Measurements from ENCODE around the gene C1orf21.

Gene C1orf21

DNA sequence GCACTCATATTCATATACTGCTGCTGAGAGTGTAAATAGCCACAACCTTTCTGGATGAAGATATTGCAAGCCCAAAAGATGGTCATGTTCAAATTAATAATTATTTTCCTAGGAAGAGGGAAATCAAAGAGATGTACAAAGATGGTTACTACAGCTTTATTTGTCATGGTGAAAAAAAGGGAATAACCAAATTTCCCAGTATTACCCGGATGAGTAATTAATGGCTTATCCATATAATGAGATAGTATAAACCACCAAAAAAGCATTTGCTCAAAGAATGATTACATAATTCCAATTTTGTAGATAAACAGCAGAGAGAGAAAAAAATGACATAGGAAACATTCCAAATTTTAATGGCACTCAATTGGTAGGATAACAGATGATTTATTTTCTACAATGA lies 165.6 kb downstream of the C1orf21 start:
- TF ChIP-seq, protein P1, sequence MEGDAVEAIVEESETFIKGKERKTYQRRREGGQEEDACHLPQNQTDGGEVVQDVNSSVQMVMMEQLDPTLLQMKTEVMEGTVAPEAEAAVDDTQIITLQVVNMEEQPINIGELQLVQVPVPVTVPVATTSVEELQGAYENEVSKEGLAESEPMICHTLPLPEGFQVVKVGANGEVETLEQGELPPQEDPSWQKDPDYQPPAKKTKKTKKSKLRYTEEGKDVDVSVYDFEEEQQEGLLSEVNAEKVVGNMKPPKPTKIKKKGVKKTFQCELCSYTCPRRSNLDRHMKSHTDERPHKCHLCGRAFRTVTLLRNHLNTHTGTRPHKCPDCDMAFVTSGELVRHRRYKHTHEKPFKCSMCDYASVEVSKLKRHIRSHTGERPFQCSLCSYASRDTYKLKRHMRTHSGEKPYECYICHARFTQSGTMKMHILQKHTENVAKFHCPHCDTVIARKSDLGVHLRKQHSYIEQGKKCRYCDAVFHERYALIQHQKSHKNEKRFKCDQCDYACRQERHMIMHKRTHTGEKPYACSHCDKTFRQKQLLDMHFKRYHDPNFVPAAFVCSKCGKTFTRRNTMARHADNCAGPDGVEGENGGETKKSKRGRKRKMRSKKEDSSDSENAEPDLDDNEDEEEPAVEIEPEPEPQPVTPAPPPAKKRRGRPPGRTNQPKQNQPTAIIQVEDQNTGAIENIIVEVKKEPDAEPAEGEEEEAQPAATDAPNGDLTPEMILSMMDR (IDR thresholded peaks at IDR 0.05; ENCODE audit: low read depth, low read length) = no peak
- no peak for DNase-seq (ENCODE audit: low read depth, low spot score)
- H3K4me3 ChIP-seq (ENCODE audit: low read depth, low read length) = no peak overlapping the region
- in situ Hi-C loops (cut with HindIII; ENCODE audit: low sequenced_read_pairs) = no loop called here

DNA sequence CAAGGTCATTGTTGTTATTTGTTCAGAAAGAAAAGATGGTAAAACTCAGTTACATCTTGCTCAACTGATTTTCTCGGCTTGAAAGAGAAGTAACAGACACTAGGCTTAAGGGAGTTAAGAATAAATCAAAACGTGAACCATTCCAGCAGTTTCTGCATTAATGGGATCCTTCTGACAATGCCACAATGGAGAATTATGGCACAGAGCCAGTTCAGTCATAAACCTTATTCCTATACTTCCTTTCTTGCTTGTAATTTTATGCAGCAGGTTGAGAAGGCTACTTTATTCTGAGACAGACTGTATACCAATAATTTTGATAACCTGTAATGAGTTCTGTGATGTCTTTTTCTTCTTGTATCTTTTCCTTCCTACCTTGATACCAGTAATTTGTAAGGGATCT lies 167.0 kb downstream of the C1orf21 start:
- in situ Hi-C loops (cut with HindIII; ENCODE audit: low sequenced_read_pairs) = no loop called here
- TF ChIP-seq, protein P1 (IDR thresholded peaks at IDR 0.05; ENCODE audit: low read depth, low read length) = no peak
- H3K4me3 ChIP-seq (ENCODE audit: low read depth, low read length) = no peak overlapping the region
- DNase-seq (ENCODE audit: low read depth, low spot score) = no peak

DNA sequence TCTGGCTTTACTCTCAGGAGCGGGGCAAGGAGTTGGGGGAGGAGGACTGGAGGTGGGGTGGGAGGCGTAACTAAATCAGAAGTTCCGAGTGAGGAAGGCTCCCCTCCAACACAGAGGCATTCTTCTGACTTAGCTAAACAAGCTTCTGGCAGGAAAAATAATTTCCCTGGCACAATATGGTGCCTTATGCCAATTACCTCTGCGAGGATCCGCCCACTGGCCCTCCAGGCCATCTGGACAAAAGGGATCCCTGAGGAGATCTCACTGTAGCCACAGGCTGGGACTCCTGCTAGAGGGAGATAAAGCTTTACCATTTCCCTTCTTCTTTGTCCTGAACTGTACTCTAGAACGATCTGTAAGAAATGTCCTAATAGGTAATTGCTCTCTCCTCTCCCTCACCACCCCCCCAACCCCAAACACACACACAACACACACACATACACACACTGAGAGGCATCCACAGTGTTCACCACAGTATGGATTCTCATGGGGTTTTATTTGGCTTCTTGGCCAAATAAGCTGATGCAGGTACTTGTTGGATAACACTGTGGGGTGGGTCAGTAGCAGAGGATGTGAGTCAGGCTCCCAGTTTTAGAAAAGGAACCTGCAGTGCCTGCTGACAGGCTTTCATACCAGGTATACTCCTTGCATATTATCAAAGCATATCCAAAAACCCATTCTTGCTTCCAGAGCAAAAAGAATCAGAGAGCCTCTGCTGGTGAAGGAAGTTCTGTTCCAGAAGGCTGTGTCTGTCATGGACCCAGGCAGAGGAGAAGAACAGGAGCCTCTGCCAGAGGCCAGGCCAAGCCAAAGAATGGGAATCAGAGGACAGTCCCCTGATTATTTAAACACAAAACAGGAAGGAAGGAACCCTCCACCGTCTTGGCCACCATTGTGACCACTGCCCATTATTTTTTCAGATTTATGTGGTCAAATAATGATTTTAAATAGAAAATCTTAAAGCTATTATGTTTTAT lies 169.1 kb downstream of the C1orf21 start:
- no peak overlapping the region for H3K4me3 ChIP-seq (ENCODE audit: low read depth, low read length)
- in situ Hi-C loops (cut with HindIII; ENCODE audit: low sequenced_read_pairs) = no loop called here
- TF ChIP-seq, protein P1 (IDR thresholded peaks at IDR 0.05; ENCODE audit: low read depth, low read length) = no peak
- DNase-seq (ENCODE audit: low read depth, low spot score) = no peak

DNA sequence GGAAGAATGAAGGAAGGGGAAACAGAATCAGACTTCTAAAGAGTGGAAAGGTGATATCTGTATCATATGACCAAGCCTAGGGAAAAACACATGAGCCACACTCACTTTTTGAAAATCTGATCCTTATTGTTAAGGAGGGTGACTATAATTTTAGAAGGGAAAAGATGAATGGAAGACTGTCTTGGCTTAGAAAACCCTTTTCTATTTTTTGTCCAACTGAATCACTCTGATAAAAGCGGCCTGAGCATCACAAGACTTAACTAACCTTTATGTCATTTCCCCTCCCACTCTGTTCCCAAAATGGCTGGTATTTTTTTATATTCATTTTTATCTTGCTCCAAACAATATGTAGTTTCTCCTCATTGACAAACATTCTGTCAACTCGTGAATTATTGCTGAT lies 169.8 kb downstream of the C1orf21 start:
- TF ChIP-seq, protein P1 (IDR thresholded peaks at IDR 0.05; ENCODE audit: low read depth, low read length) = no peak
- no peak for DNase-seq (ENCODE audit: low read depth, low spot score)
- in situ Hi-C loops (cut with HindIII; ENCODE audit: low sequenced_read_pairs) = no loop called here
- H3K4me3 ChIP-seq (ENCODE audit: low read depth, low read length) = no peak overlapping the region

DNA sequence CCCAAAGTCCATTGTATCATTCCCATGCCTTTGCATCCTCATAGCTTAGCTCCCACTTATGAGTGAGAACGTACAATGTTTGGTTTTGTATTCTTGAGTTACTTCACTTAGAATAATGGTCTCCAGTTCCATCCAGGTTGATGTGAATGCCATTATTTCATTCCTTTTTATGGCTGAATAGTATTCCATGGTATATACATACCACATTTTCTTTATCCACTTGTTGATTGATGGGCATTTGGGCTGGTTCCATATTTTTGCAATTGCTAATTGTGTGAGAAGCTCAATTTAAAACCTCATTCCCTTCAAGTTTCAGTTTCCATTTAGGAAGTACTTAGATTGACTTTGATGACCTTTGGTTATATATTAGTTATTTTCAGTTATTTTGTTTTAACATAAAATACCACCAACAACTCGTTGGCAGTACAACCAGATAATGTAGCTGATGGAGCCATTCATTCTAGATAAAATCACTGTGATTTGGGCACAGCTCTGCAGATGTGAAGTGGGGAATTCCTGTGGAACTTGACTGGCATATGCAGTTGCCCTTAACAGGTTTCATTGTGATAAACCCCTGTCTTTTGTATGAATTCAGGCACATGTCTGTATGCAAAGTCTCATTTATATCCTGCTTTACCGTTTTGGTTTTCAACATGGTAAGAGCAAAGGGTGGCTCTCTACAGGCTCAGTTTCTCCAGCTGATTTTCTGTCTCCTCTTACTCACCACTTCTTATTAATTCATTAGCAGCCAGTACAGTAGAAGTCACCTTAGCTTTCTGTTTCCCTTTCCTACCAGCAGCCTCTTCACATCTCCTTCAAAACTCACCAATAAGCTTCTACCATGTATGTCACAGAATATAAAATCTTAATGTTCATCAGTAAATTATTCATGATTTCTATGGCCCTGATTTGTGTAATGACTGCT lies 170.9 kb downstream of the C1orf21 start:
- DNase-seq (ENCODE audit: low read depth, low spot score) = no peak
- TF ChIP-seq, protein P1 (IDR thresholded peaks at IDR 0.05; ENCODE audit: low read depth, low read length) = no peak
- no peak overlapping the region for H3K4me3 ChIP-seq (ENCODE audit: low read depth, low read length)
- in situ Hi-C loops (cut with HindIII; ENCODE audit: low sequenced_read_pairs) = no loop called here

DNA sequence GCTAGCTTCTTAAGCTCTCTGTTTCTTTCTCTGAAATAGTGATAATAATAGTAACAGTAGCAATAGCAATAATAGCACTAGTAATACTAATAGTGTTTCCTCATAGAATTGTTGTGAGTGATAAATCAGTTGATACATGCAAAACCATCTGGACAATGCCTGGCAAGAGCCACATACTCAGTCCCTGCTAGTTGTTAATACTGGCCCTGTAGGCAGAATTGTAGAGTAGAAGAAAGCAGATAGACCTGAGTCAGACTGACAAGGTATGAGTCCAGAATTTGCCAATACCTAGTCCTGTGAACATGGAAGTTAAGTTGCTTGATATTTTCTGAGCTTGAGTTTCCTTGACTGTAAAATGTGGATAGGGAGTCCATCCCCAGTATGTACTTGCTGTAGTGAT lies 171.9 kb downstream of the C1orf21 start:
- in situ Hi-C loops (cut with HindIII; ENCODE audit: low sequenced_read_pairs) = no loop called here
- TF ChIP-seq, protein P1 (IDR thresholded peaks at IDR 0.05; ENCODE audit: low read depth, low read length) = no peak
- no peak overlapping the region for H3K4me3 ChIP-seq (ENCODE audit: low read depth, low read length)
- DNase-seq (ENCODE audit: low read depth, low spot score) = no peak

Data from astrocyte of the spinal cord (primary cell).